ENCODE data around the gene TDRD9. TPM values are rescaled to one million over a fixed set of nuclear protein-coding genes. Genes with fewer than 3 reads are reported as not detected.

Gene TDRD9
- total RNA-seq, 4 donors from 2014 or later = 0.17 to 1.5 (median 0.31) TPM; not detected in 1

GRCh38 chr14:103892247-103892646 lies 36.0 kb upstream of the TDRD9 start:
- no peaks in the 10 kb centered on the region for H3K27me3 ChIP-seq
- no peak for ATAC-seq
- peaks cover 0 to 3% of the 10 kb centered on the region in 2 donors for H3K4me1 ChIP-seq
- H3K36me3 ChIP-seq = no peaks in the 10 kb centered on the region
- H3K9me3 ChIP-seq = no peaks in the 10 kb centered on the region
- no peak overlapping the region for H3K27ac ChIP-seq
- no peak for DNase-seq
- TF ChIP-seq CTCF (IDR thresholded peaks at IDR 0.05 in 4 of 5, conservative IDR thresholded peaks at IDR 0.05 in 1 of 5) = no peak
- TF ChIP-seq POLR2A (IDR thresholded peaks at IDR 0.05) = no peak
- in situ Hi-C loops (cut with MboI; ENCODE audit: low sequenced_read_pairs in 4 of 4) (no loop called here), intact Hi-C loops (cut with DNase I; ENCODE audit: low total_unique reads) (no loop called here)
- no peak overlapping the region for H3K4me3 ChIP-seq

GRCh38 chr14:103894034-103894722 lies 34.1 kb upstream of the TDRD9 start:
- Histone ChIP-seq H3K4me3 (no peak overlapping the region), H3K9me3 (no peaks in the 10 kb centered on the region), H3K27me3 (no peaks in the 10 kb centered on the region), H3K36me3 (no peaks in the 10 kb centered on the region), H3K27ac (no peak overlapping the region), H3K4me1 (peaks cover 0 to 3% of the 10 kb centered on the region in 2 donors)
- DNase-seq (no peak), ATAC-seq (no peak)
- intact Hi-C loops (cut with DNase I; ENCODE audit: low total_unique reads) (no loop called here), in situ Hi-C loops (cut with MboI; ENCODE audit: low sequenced_read_pairs in 4 of 4) (no loop called here)
- TF ChIP-seq CTCF (IDR thresholded peaks at IDR 0.05 in 4 of 5, conservative IDR thresholded peaks at IDR 0.05 in 1 of 5) (no peak), POLR2A (IDR thresholded peaks at IDR 0.05) (no peak)

GRCh38 chr14:103894723-103895059 lies 33.6 kb upstream of the TDRD9 start:
- Histone ChIP-seq H3K27me3 (no peaks in the 10 kb centered on the region), H3K4me1 (peaks cover 0 to 3% of the 10 kb centered on the region in 2 donors)
- ATAC-seq = no peak

GRCh38 chr14:103896578-103896977 lies 31.7 kb upstream of the TDRD9 start:
- in situ Hi-C loops (cut with MboI; ENCODE audit: low sequenced_read_pairs in 4 of 4) = no loop called here
- no peaks in the 10 kb centered on the region for H3K9me3 ChIP-seq

More at GRCh38 chr14:103894723-103895059, 33.6 kb upstream of the TDRD9 start:
- intact Hi-C loops (cut with DNase I; ENCODE audit: low total_unique reads) = no loop called here
- Histone ChIP-seq H3K36me3 (no peaks in the 10 kb centered on the region), H3K27ac (no peak overlapping the region), H3K4me3 (no peak overlapping the region), H3K9me3 (no peaks in the 10 kb centered on the region)
- in situ Hi-C loops (cut with MboI; ENCODE audit: low sequenced_read_pairs in 4 of 4) = no loop called here
- no peak for DNase-seq
- TF ChIP-seq POLR2A (IDR thresholded peaks at IDR 0.05) (no peak), CTCF (IDR thresholded peaks at IDR 0.05 in 4 of 5, conservative IDR thresholded peaks at IDR 0.05 in 1 of 5) (no peak)

More at GRCh38 chr14:103896578-103896977, 31.7 kb upstream of the TDRD9 start:
- Histone ChIP-seq H3K4me3 (no peak overlapping the region), H3K36me3 (no peaks in the 10 kb centered on the region), H3K27me3 (no peaks in the 10 kb centered on the region), H3K4me1 (peaks cover 0 to 5% of the 10 kb centered on the region in 2 donors), H3K27ac (no peak overlapping the region)
- ATAC-seq (no peak), DNase-seq (no peak)
- intact Hi-C loops (cut with DNase I; ENCODE audit: low total_unique reads) = no loop called here
- no peak for TF ChIP-seq CTCF (IDR thresholded peaks at IDR 0.05 in 4 of 5, conservative IDR thresholded peaks at IDR 0.05 in 1 of 5)
- TF ChIP-seq POLR2A (IDR thresholded peaks at IDR 0.05) = no peak
